ENCODE measurements around the gene GPSM1. TPM values are rescaled to one million over a fixed set of nuclear protein-coding genes. Genes with fewer than 3 reads are reported as not detected.

GPSM1 gene
- total and polyA plus RNA-seq, 7 experiments from 2014 or later = 0.87 to 11.5 (median 8.4) TPM

DNA sequence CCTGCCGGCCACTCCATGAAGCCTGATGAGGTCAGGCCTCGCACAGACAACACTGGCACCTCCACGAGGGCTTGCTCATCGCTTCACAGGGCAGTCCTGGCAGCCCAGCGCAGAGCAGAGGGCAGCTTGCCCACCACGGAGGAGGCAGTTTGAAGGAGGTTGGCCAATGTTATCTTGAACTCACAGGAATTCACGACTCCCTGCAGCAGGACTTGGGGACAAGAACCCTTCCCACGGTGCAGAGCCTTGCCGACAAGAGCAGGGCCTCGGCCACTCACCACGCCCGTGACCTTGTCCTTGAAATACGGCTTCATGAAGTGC is 67.6 kb downstream of the GPSM1 start:
- H3K27ac ChIP-seq (ENCODE audit: low read depth, low read length) = no peak overlapping the region
- H3K27me3 ChIP-seq (ENCODE audit: control insufficient read depth in 2 of 2, insufficient read depth in 2 of 2, low read length in 2 of 2) = no peaks in the 10 kb centered on the region
- H3K27ac Mint-ChIP-seq = peak overlapping the region in 1 of 9 donors; percentile 38
- DNase-seq = no peak
- intact Hi-C loops (cut with micrococcal nuclease) = no loop called here
- no peaks in the 10 kb centered on the region for H3K9me3 Mint-ChIP-seq
- ATAC-seq = no peak
- no peak overlapping the region for H3K4me3 Mint-ChIP-seq
- peaks cover 8 to 22% (median 11%) of the 10 kb centered on the region in 7 donors for H3K4me1 Mint-ChIP-seq
- peaks cover 7 to 11% of the 10 kb centered on the region in 2 donors for H3K4me1 ChIP-seq (ENCODE audit: control insufficient read depth in 2 of 2, insufficient read depth in 2 of 2, low read length in 2 of 2)
- H3K27me3 Mint-ChIP-seq = no peaks in the 10 kb centered on the region
- no peak overlapping the region for H3K4me3 ChIP-seq (ENCODE audit: low read length)
- ChIA-PET POLR2A (interaction anchor here (0.9 kb wide), 1 partner anchor 13 kb away, joined by 4 read pairs; no protein-coding TSS in a partner anchor), CTCF (no interaction called here)
- peaks cover 0 to 26% (median 6%) of the 10 kb centered on the region in 5 donors for H3K36me3 Mint-ChIP-seq
- peaks cover 3 to 75% (median 18%) of the 10 kb centered on the region in 3 experiments for H3K36me3 ChIP-seq (ENCODE audit: control insufficient read depth in 2 of 3, insufficient read depth in 3 of 3, low read length in 3 of 3)
- no peaks in the 10 kb centered on the region for H3K9me3 ChIP-seq (ENCODE audit: control insufficient read depth in 2 of 3, low read length in 3 of 3)

DNA sequence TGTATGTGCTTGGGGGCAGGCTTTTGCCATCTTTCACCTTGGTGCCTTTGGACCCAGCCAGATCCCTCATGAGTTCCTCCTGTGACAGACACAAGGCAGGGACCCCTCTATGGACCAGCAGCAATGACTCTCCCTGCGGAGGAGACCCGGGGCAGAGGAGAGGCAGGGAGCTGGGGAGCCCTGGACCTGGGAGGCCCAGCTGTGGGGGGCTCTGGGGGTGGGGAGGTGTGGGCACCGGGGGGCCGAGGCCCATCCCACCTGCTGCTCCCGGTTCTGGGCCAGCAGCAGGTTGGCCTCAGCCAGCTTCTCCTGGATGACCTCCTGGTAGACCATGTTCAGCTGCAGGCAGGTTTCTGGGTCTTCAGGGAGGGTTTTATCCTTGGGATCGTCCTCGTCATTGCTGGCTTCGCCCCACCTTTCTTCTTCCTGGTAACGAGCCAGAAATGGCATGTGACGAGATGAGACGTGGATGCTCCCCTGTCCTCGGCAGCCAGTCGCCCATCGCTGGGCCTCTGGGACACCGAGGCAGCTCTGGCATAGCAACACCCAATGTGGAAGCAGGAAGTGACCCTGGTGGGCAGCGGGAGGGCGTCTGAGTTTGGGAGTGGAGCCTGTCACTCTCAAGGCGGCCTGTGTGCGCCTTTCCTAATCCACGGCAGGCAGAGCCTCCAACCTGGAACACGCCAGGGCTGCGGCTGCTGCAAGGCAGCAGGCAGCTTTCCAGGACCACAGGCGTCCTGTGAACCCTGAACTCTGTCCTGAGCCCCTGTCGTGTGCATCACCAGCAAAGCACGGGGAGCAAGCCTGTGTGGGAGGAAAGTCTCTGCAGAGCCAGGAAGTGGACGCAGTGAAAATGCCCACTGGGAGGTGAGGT is 68.2 kb downstream of the GPSM1 start:
- H3K27ac Mint-ChIP-seq = peak overlapping the region in 1 of 9 donors; percentile 38
- H3K36me3 Mint-ChIP-seq = peaks cover 0 to 25% (median 5%) of the 10 kb centered on the region in 5 donors
- CTCF ChIA-PET = interaction anchor here (0.6 kb wide), 1 partner anchor 597 kb away, joined by 3 read pairs; no protein-coding TSS in a partner anchor
- POLR2A ChIA-PET = interaction anchor here (1.5 kb wide), 1 partner anchor 15 kb away, joined by 6 read pairs; the partner anchor contains the start of genes ENTR1 and PMPCA
- H3K9me3 Mint-ChIP-seq = no peaks in the 10 kb centered on the region
- H3K9me3 ChIP-seq (ENCODE audit: control insufficient read depth in 2 of 3, low read length in 3 of 3) = no peaks in the 10 kb centered on the region
- DNase-seq (no peak), ATAC-seq (no peak)
- no peak overlapping the region for H3K4me3 Mint-ChIP-seq
- intact Hi-C loops (cut with micrococcal nuclease) = no loop called here
- H3K27ac ChIP-seq (ENCODE audit: low read depth, low read length) = no peak overlapping the region
- peaks cover 11 to 25% (median 13%) of the 10 kb centered on the region in 7 donors for H3K4me1 Mint-ChIP-seq
- no peak overlapping the region for H3K4me3 ChIP-seq (ENCODE audit: low read length)
- no peaks in the 10 kb centered on the region for H3K27me3 ChIP-seq (ENCODE audit: control insufficient read depth in 2 of 2, insufficient read depth in 2 of 2, low read length in 2 of 2)
- peaks cover 12 to 15% of the 10 kb centered on the region in 2 donors for H3K4me1 ChIP-seq (ENCODE audit: control insufficient read depth in 2 of 2, insufficient read depth in 2 of 2, low read length in 2 of 2)
- peaks cover 3 to 74% (median 18%) of the 10 kb centered on the region in 3 experiments for H3K36me3 ChIP-seq (ENCODE audit: control insufficient read depth in 2 of 3, insufficient read depth in 3 of 3, low read length in 3 of 3)
- no peaks in the 10 kb centered on the region for H3K27me3 Mint-ChIP-seq

DNA sequence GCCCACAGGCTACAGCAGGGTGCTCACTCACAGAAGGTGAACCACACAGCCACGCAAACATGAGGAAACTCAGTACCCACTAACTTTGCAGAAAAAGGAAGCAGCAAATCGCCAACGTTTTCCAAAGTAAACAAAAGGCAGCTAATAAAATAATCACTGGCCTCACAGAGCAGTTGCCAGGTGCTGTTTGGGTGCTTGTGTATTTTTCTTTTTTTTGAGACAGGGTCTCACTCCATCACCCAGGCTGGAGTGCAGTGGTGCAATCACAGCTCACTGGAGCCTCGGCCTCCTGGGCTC is 68.8 kb downstream of the GPSM1 start:
- Histone ChIP-seq H3K36me3 (ENCODE audit: control insufficient read depth in 2 of 3, insufficient read depth in 3 of 3, low read length in 3 of 3) (peaks cover 3 to 71% (median 18%) of the 10 kb centered on the region in 3 experiments), H3K9me3 (ENCODE audit: control insufficient read depth in 2 of 3, low read length in 3 of 3) (no peaks in the 10 kb centered on the region), H3K4me3 (ENCODE audit: low read length) (no peak overlapping the region), H3K4me1 (ENCODE audit: control insufficient read depth in 2 of 2, insufficient read depth in 2 of 2, low read length in 2 of 2) (peaks cover 12 to 17% of the 10 kb centered on the region in 2 donors), H3K27ac (ENCODE audit: low read depth, low read length) (no peak overlapping the region), H3K27me3 (ENCODE audit: control insufficient read depth in 2 of 2, insufficient read depth in 2 of 2, low read length in 2 of 2) (no peaks in the 10 kb centered on the region)
- Mint-ChIP-seq H3K9me3 (no peaks in the 10 kb centered on the region), H3K4me3 (no peak overlapping the region), H3K36me3 (peaks cover 0 to 22% (median 4%) of the 10 kb centered on the region in 5 donors), H3K4me1 (peaks cover 12 to 28% (median 15%) of the 10 kb centered on the region in 7 donors), H3K27ac (no peak overlapping the region), H3K27me3 (no peaks in the 10 kb centered on the region)
- CTCF ChIA-PET = interaction anchor here (0.6 kb wide), 1 partner anchor 596 kb away, joined by 3 read pairs; no protein-coding TSS in a partner anchor
- ATAC-seq (no peak), DNase-seq (no peak)
- POLR2A ChIA-PET = interaction anchor here (1.5 kb wide), 1 partner anchor 15 kb away, joined by 6 read pairs; the partner anchor contains the start of genes ENTR1 and PMPCA
- intact Hi-C loops (cut with micrococcal nuclease) = no loop called here

DNA sequence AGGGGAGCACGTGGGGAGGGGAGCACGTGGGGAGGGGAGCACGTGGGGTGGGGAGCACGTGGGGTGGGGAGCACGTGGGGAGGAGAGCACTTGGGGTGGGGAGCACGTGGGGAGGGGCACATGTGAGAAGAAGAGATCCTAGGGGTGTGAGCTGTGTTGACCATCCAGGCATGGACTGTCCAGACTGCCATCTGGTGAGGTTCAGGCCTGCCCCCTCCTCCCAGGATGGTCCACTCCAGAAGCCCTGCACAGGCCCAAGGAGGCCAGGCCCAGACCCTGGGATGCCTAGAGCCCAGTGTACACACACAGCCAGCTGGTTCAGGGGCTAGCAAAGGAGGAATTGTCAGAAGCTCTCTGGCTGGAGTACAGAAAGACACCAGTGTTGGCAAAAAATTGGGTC is 70.3 kb downstream of the GPSM1 start:
- ChIA-PET POLR2A (interaction anchor here (0.7 to 1.7 kb wide), 2 partner anchors 34 to 139 kb away, joined by 3 to 6 read pairs; partner anchors contain the start of gene DNLZ), CTCF (interaction anchor here (1.1 kb wide), 1 partner anchor 12 kb away, joined by 3 read pairs; no protein-coding TSS in a partner anchor)
- Mint-ChIP-seq H3K9me3 (no peaks in the 10 kb centered on the region), H3K27me3 (no peaks in the 10 kb centered on the region), H3K4me1 (peaks cover 16 to 40% (median 24%) of the 10 kb centered on the region in 7 donors), H3K36me3 (peaks cover 0 to 14% (median 0%) of the 10 kb centered on the region in 5 donors), H3K4me3 (peak overlapping the region in 2 of 10 donors; percentile 86 to 89), H3K27ac (no peak overlapping the region)
- DNase-seq (no peak), ATAC-seq (no peak)
- H3K27me3 ChIP-seq (ENCODE audit: control insufficient read depth in 2 of 2, insufficient read depth in 2 of 2, low read length in 2 of 2) = no peaks in the 10 kb centered on the region
- H3K36me3 ChIP-seq (ENCODE audit: control insufficient read depth in 2 of 3, insufficient read depth in 3 of 3, low read length in 3 of 3) = peaks cover 0 to 68% (median 18%) of the 10 kb centered on the region in 3 experiments
- H3K9me3 ChIP-seq (ENCODE audit: control insufficient read depth in 2 of 3, low read length in 3 of 3) = no peaks in the 10 kb centered on the region
- intact Hi-C loops (cut with micrococcal nuclease) = no loop called here
- no peak overlapping the region for H3K4me3 ChIP-seq (ENCODE audit: low read length)
- H3K27ac ChIP-seq (ENCODE audit: low read depth, low read length) = no peak overlapping the region
- H3K4me1 ChIP-seq (ENCODE audit: control insufficient read depth in 2 of 2, insufficient read depth in 2 of 2, low read length in 2 of 2) = peaks cover 13 to 17% of the 10 kb centered on the region in 2 donors

DNA sequence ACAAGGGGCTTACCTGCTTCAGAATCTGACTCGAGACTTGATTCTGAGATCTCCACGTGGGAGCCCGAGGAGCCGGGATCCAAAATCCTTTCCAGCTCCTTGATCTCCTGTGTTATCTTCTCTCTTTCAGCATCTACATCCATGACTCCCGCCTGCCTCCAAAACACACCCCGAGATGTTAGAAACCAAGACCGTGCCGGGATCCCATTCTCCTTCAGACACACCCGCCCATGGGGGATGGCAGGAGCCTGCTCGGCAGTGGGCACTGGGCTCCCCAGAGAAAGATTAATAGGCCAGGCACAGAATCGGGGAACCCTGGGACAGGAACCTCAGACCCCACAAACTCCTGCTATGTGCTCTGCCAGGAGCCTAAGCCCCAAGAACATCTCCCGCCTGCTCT is 70.9 kb downstream of the GPSM1 start:
- peaks cover 16 to 41% (median 26%) of the 10 kb centered on the region in 7 donors for H3K4me1 Mint-ChIP-seq
- Histone ChIP-seq H3K4me3 (ENCODE audit: low read length) (no peak overlapping the region), H3K27me3 (ENCODE audit: control insufficient read depth in 2 of 2, insufficient read depth in 2 of 2, low read length in 2 of 2) (no peaks in the 10 kb centered on the region), H3K36me3 (ENCODE audit: control insufficient read depth in 2 of 3, insufficient read depth in 3 of 3, low read length in 3 of 3) (peaks cover 0 to 64% (median 18%) of the 10 kb centered on the region in 3 experiments), H3K4me1 (ENCODE audit: control insufficient read depth in 2 of 2, insufficient read depth in 2 of 2, low read length in 2 of 2) (peaks cover 16 to 19% of the 10 kb centered on the region in 2 donors), H3K9me3 (ENCODE audit: control insufficient read depth in 2 of 3, low read length in 3 of 3) (no peaks in the 10 kb centered on the region), H3K27ac (ENCODE audit: low read depth, low read length) (no peak overlapping the region)
- peak overlapping the region; percentile 83 to 90 (median 86) for H3K4me3 Mint-ChIP-seq
- CTCF ChIA-PET = interaction anchor here (1.1 kb wide), 1 partner anchor 11 kb away, joined by 3 read pairs; no protein-coding TSS in a partner anchor
- H3K36me3 Mint-ChIP-seq = peaks cover 0 to 14% (median 0%) of the 10 kb centered on the region in 5 donors
- DNase-seq (no peak), ATAC-seq (no peak)
- no peaks in the 10 kb centered on the region for H3K27me3 Mint-ChIP-seq
- intact Hi-C loops (cut with micrococcal nuclease) = no loop called here
- POLR2A ChIA-PET = interaction anchor here (0.8 to 1.7 kb wide), 2 partner anchors 35 to 165 kb away, joined by 4 to 6 read pairs; partner anchors contain the start of gene DNLZ
- peak overlapping the region in 2 of 9 donors; percentile 43 to 75 for H3K27ac Mint-ChIP-seq
- H3K9me3 Mint-ChIP-seq = no peaks in the 10 kb centered on the region

DNA sequence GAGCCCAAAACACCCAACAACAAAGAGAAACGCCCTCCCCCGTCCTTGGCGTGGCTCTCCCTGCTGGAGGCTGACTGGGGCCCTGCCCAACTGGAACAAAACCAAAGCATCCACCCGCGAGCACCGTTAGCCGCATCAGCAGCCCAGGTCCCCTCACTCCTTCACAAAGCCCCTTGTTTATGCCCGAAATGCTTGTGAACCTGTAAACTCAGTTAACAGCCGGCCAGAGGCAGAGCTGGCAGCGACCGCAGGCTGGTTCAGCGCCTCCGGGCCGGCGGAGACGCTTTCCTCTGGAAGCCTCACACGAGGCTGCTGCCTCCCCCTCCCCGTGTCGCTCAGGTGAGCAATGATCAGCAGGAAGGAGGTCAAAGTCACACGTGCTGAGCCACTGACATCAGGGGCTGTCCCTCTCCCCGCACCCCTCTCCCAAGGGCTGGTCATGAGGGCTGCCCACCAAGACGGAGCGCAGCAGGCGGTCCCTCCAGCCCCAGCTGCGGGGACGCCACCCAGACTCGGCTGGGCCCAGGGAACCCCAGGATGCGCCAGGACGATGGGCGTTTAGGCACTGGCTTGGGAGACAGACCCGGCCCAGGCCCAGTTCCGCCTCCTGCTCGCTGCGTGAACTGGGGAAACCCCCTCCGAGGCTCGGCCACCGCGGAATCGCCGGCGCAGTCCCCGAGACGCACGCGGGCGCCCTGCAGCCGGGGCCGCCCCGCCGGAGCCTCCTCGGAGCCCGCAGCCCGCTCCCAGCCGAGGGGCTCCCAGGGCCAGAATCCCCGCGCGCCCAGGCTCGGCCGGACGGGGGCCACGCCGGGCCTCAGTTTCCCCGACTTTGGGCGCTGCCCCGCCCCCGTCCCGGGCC is 72.1 kb downstream of the GPSM1 start:
- POLR2A ChIA-PET = interaction anchor here (0.6 to 2.3 kb wide), 4 partner anchors 10 to 440 kb away, joined by 3 to 14 read pairs (median 5); partner anchors contain the start of genes DNLZ, ENTR1 and PMPCA
- H3K4me3 ChIP-seq (ENCODE audit: low read length) = peak overlapping the region; percentile 62
- peaks cover 23 to 52% (median 37%) of the 10 kb centered on the region in 7 donors for H3K4me1 Mint-ChIP-seq
- no peaks in the 10 kb centered on the region for H3K27me3 ChIP-seq (ENCODE audit: control insufficient read depth in 2 of 2, insufficient read depth in 2 of 2, low read length in 2 of 2)
- intact Hi-C loops (cut with micrococcal nuclease) = loop anchor here (1.0 to 10.0 kb wide), 13 partner anchors 11 to 492 kb away; partner anchors contain the start of genes DNLZ (in 2 of the 2), ENTR1 (in 2 of the 2), PMPCA (in 2 of the 2) and CAMSAP1 (in 1 of the 2)
- peaks cover 25 to 30% of the 10 kb centered on the region in 2 donors for H3K4me1 ChIP-seq (ENCODE audit: control insufficient read depth in 2 of 2, insufficient read depth in 2 of 2, low read length in 2 of 2)
- peak overlapping the region in 7 of 9 donors; percentile 26 to 78 (median 77) for H3K27ac Mint-ChIP-seq
- H3K27ac ChIP-seq (ENCODE audit: low read depth, low read length) = peak overlapping the region; percentile 60
- H3K4me3 Mint-ChIP-seq = peak overlapping the region; percentile 83 to 90 (median 86)
- H3K9me3 Mint-ChIP-seq = no peaks in the 10 kb centered on the region
- no peaks in the 10 kb centered on the region for H3K9me3 ChIP-seq (ENCODE audit: control insufficient read depth in 2 of 3, low read length in 3 of 3)
- H3K27me3 Mint-ChIP-seq = no peaks in the 10 kb centered on the region
- ATAC-seq = peak; percentile 24
- peaks cover 0 to 52% (median 18%) of the 10 kb centered on the region in 3 experiments for H3K36me3 ChIP-seq (ENCODE audit: control insufficient read depth in 2 of 3, insufficient read depth in 3 of 3, low read length in 3 of 3)
- CTCF ChIA-PET = interaction anchor here (0.5 to 2.5 kb wide), 2 partner anchors 10 to 18 kb away, joined by 8 to 12 read pairs; partner anchors contain the start of genes ENTR1 and PMPCA
- DNase-seq = peak in 4 of 9 donors; percentile 15 to 57 (median 26)
- H3K36me3 Mint-ChIP-seq = peaks cover 0 to 14% (median 0%) of the 10 kb centered on the region in 5 donors
